Smooth muscle cell (in vitro differentiated cells): ENCODE measurements around the gene VAMP8. TPM values are rescaled to one million over a fixed set of nuclear protein-coding genes. Genes with fewer than 3 reads are reported as not detected.

Experiments used
- DNase-seq: peaks from one replicate; lab custom pipeline; 2025; ENCODE audit not compliant: unreplicated experiment; lab: John Stamatoyannopoulos, UW
- H2AFZ ChIP-seq: fragments of 200-600 bp; sonication (generic); 2 replicates; pipeline ENCODE4 v1.6.0; 2016; ENCODE audit warnings: antibody characterized with exemption, low read depth, mild to moderate bottlenecking
- H3F3A ChIP-seq: fragments of 200-600 bp; sonication (generic); 2 replicates; pipeline ENCODE4 v1.6.0; 2017; ENCODE audit warnings: antibody characterized with exemption, low read depth
- H3K27ac ChIP-seq: fragments of 200-600 bp; sonication (generic); 2 replicates; pipeline ENCODE4 v1.5.1; 2016; ENCODE audit warnings: low read depth, mild to moderate bottlenecking
- H3K27me3 ChIP-seq: fragments of 200-600 bp; sonication (generic); 2 replicates; pipeline ENCODE4 v1.6.1; 2016; ENCODE audit warnings: low read depth, mild to moderate bottlenecking
- H3K36me3 ChIP-seq: fragments of 200-600 bp; sonication (generic); 2 replicates; pipeline ENCODE4 v1.5.1; 2016; ENCODE audit warnings: low read depth
- H3K4me1 ChIP-seq: fragments of 200-600 bp; sonication (generic); 2 replicates; pipeline ENCODE4 v1.5.1; 2016; ENCODE audit warnings: low read depth
- H3K4me2 ChIP-seq: fragments of 200-600 bp; sonication (generic); 2 replicates; pipeline ENCODE4 v1.6.0; 2016; ENCODE audit warnings: mild to moderate bottlenecking
- H3K4me3 ChIP-seq: fragments of 200-600 bp; sonication (generic); 2 replicates; pipeline ENCODE4 v1.5.1; 2016; ENCODE audit warnings: mild to moderate bottlenecking
- H3K79me2 ChIP-seq: fragments of 200-600 bp; sonication (generic); 2 replicates; pipeline ENCODE4 v1.6.0; 2016; ENCODE audit warnings: low read depth, mild to moderate bottlenecking
- H3K9ac ChIP-seq: fragments of 200-600 bp; sonication (generic); 2 replicates; pipeline ENCODE4 v1.6.0; 2016; ENCODE audit warnings: low read depth
- H3K9me3 ChIP-seq: fragments of 200-600 bp; sonication (generic); replicated peaks from 2 replicates; pipeline ENCODE4 v1.5.1; 2016; ENCODE audit warnings: low read depth
- H4K20me1 ChIP-seq: fragments of 200-600 bp; sonication (generic); 2 replicates; pipeline ENCODE4 v1.6.0; 2016; ENCODE audit warnings: low read depth
- CTCF ChIP-seq: fragments of 200-600 bp; sonication (generic); IDR thresholded peaks from 2 replicates; pipeline ENCODE4 v1.5.1; 2017; ENCODE audit warnings: borderline replicate concordance, mild to moderate bottlenecking, antibody characterized with exemption; ENCODE audit not compliant: insufficient read depth, poor library complexity, severe bottlenecking
- WGBS: methylation state at CpG from one replicate; pipeline ENCODE4 v1.1.7; 2016; ENCODE audit warnings: low lambda C conversion rate; 5-methylcytosine and 5-hydroxymethylcytosine counted together
- polyA plus RNA-seq: library from polyadenylated mRNA; unstranded; fragments of >200 nt; fragmentation: Nextera tagmentation; extraction: Ambion mirVana; gene quantifications from 2 replicates; pipeline ENCODE4 v1.2.1, GENCODE V29; 2016
- total RNA-seq: library from RNA; depleted of rRNA; stranded (reverse); fragments of >200 nt; gene quantifications from 2 replicates; pipeline ENCODE4 v1.2.3, GENCODE V29; 2014

The VAMP8 gene
- total and polyA plus RNA-seq, 2 experiments from 2014 or later = 15.1 to 17.5 TPM

DNA sequence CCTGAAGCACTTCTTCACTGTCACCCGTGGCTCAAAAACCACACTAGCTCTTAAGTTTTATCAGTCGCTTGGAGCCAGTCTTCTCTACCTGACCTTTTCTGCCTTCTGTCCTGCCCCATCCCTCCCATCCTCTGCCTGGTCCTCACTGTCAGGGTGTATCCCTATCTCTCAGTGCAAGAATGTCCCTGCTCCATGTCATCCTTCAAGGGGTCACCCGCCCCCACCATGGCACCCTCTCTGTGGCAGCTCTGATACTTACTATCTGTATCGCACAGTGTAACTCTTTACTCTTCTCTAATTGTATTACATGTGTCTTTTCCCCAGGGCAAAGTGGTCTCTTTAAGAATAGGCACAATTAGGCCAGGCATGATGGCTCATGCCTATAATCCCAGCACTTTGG is 11.3 kb downstream of the VAMP8 start:
- no peaks in the 10 kb centered on the region for H3K27me3 ChIP-seq
- H4K20me1 ChIP-seq = no peaks in the 10 kb centered on the region
- H3K27ac ChIP-seq = no peak overlapping the region
- no peak overlapping the region for H3K4me3 ChIP-seq
- H3K4me1 ChIP-seq = peaks cover 5% of the 10 kb centered on the region
- no peaks in the 10 kb centered on the region for H3K36me3 ChIP-seq
- whole genome bisulfite sequencing = 94% methylated on average over 4 of the region's 4 CpGs
- DNase-seq = no peak
- H3K9ac ChIP-seq = no peak overlapping the region
- H3K79me2 ChIP-seq = no peaks in the 10 kb centered on the region
- no peak overlapping the region for H2AFZ ChIP-seq
- TF ChIP-seq CTCF = no peak
- H3K4me2 ChIP-seq = no peak overlapping the region
- H3F3A ChIP-seq = peaks cover 7% of the 10 kb centered on the region
- no peaks in the 10 kb centered on the region for H3K9me3 ChIP-seq

DNA sequence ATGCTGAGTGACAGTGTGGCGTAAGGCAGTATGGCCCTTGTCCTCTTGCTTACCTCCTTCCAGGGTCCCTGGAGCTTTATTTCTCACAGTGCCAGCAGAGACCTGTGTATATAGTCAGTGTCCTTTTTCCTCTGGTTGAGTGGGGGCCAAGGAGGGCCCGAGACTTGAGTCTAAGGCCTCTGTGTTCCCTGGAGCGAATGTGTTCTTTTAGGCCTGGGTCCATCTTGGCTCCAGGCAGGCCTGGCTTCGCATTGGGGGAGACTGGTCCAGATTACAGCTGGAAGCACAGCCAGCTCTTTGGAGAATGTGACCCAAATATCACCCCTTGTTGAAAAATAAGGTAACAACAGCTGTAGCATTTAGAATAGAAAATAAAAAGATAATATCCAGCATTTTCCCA is 11.8 kb downstream of the VAMP8 start:
- Histone ChIP-seq H3K9me3 (no peaks in the 10 kb centered on the region), H3K9ac (no peak overlapping the region), H3K4me1 (peaks cover 5% of the 10 kb centered on the region), H4K20me1 (no peaks in the 10 kb centered on the region), H3K27me3 (no peaks in the 10 kb centered on the region), H3K79me2 (no peaks in the 10 kb centered on the region), H2AFZ (no peak overlapping the region), H3K36me3 (no peaks in the 10 kb centered on the region), H3K4me2 (no peak overlapping the region), H3K27ac (no peak overlapping the region), H3F3A (peaks cover 7% of the 10 kb centered on the region), H3K4me3 (no peak overlapping the region)
- no peak for DNase-seq
- TF ChIP-seq CTCF = no peak
- 98% methylated on average over 4 of the region's 4 CpGs for WGBS

- H3K4me2 ChIP-seq = peak overlapping the region; percentile 79
- no peaks in the 10 kb centered on the region for H3K36me3 ChIP-seq
- H3K9me3 ChIP-seq = no peaks in the 10 kb centered on the region
- no peak for DNase-seq
- peaks cover 5% of the 10 kb centered on the region for H3K4me1 ChIP-seq
- no peak for TF ChIP-seq CTCF
- no peak overlapping the region for H3K4me3 ChIP-seq
- H4K20me1 ChIP-seq = no peaks in the 10 kb centered on the region
- no peaks in the 10 kb centered on the region for H3K79me2 ChIP-seq
- H2AFZ ChIP-seq = no peak overlapping the region
- 48% methylated on average over 7 of the region's 7 CpGs for WGBS
- peak overlapping the region; percentile 87 for H3K27ac ChIP-seq
- peaks cover 7% of the 10 kb centered on the region for H3F3A ChIP-seq
- no peak overlapping the region for H3K9ac ChIP-seq
- H3K27me3 ChIP-seq = no peaks in the 10 kb centered on the region
These were observed 12.8 kb downstream of the VAMP8 start for GRCh38 chr2:85589982-85590791.

DNA sequence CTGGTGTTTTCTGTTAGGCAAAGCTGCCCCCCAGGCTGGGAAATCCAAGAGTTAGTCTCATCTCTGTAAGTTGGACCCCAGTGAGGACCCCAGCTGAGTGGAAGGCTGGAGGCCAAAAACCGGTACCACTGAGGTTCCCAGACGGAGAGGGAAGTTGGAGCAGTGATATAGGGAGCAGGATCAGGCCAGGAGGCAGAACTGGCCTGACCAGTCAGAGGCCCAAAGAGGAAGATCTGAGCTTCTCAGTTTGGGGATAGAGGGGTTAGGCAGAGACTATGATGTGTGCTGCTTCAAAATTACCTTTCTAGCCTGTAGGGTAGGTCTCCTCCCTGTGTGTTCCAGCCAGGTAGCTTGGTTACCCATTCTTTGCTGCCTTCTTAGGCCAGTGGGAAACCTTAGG is 13.6 kb downstream of the VAMP8 start:
- Histone ChIP-seq H3K79me2 (peaks cover under 1% of the 10 kb centered on the region), H2AFZ (no peak overlapping the region), H3F3A (peaks cover 7% of the 10 kb centered on the region), H3K4me2 (peak overlapping the region; percentile 79), H4K20me1 (no peaks in the 10 kb centered on the region), H3K9ac (peak overlapping the region; percentile 10), H3K9me3 (no peaks in the 10 kb centered on the region), H3K4me1 (peaks cover 5% of the 10 kb centered on the region), H3K27me3 (no peaks in the 10 kb centered on the region), H3K27ac (peak overlapping the region; percentile 87), H3K4me3 (no peak overlapping the region), H3K36me3 (no peaks in the 10 kb centered on the region)
- TF ChIP-seq CTCF = no peak
- no peak for DNase-seq
- 76% methylated on average over 2 of the region's 2 CpGs for WGBS
